ENCODE results near the gene RTN4.

RTN4 gene

GRCh38 chr2:54969295-54969939, 80.8 kb downstream of the RTN4 start:
- ChIA-PET CTCF (no interaction called here), POLR2A (interaction anchor here (1.5 kb wide), 1 partner anchor 9 kb away, joined by 3 read pairs; no protein-coding TSS in a partner anchor)
- DNase-seq (ENCODE audit: extremely low spot score): no peak
- TF ChIP-seq FOXM1 (IDR thresholded peaks at IDR 0.05; ENCODE audit: borderline replicate concordance) (no peak), L3MBTL2 (conservative IDR thresholded peaks at IDR 0.05) (no peak), ELF4 (IDR thresholded peaks at IDR 0.05) (no peak), HDGF (IDR thresholded peaks at IDR 0.05; ENCODE audit: borderline replicate concordance) (no peak), ARNT (IDR thresholded peaks at IDR 0.05) (no peak), CTBP1 (IDR thresholded peaks at IDR 0.05; ENCODE audit: borderline replicate concordance) (no peak), LEF1 (IDR thresholded peaks at IDR 0.05; ENCODE audit: borderline replicate concordance) (no peak), BHLHE40 (IDR thresholded peaks at IDR 0.05; ENCODE audit: borderline replicate concordance) (no peak), NFRKB (IDR thresholded peaks at IDR 0.05) (no peak), TARDBP (IDR thresholded peaks at IDR 0.05) (no peak), ZNF384 (IDR thresholded peaks at IDR 0.05) (no peak)

- TF ChIP-seq LEF1 (IDR thresholded peaks at IDR 0.05; ENCODE audit: borderline replicate concordance): no peak
- no peak for TF ChIP-seq TARDBP (IDR thresholded peaks at IDR 0.05)
- TF ChIP-seq NFRKB (IDR thresholded peaks at IDR 0.05): no peak
- TF ChIP-seq ZNF384 (IDR thresholded peaks at IDR 0.05): no peak
- TF ChIP-seq BHLHE40 (IDR thresholded peaks at IDR 0.05; ENCODE audit: borderline replicate concordance): no peak
- TF ChIP-seq ARNT (IDR thresholded peaks at IDR 0.05): no peak
- no peak for TF ChIP-seq ELF4 (IDR thresholded peaks at IDR 0.05)
- TF ChIP-seq SUZ12 (IDR thresholded peaks at IDR 0.05): no peak
- TF ChIP-seq FOXA1 (IDR thresholded peaks at IDR 0.05): no peak
- no peak for TF ChIP-seq HDGF (IDR thresholded peaks at IDR 0.05; ENCODE audit: borderline replicate concordance)
- TF ChIP-seq FOXM1 (IDR thresholded peaks at IDR 0.05; ENCODE audit: borderline replicate concordance): no peak
- no peak for TF ChIP-seq FOXK2 (IDR thresholded peaks at IDR 0.05)
- TF ChIP-seq L3MBTL2 (conservative IDR thresholded peaks at IDR 0.05): no peak
- no peak for TF ChIP-seq CTBP1 (IDR thresholded peaks at IDR 0.05; ENCODE audit: borderline replicate concordance)
- no peak for TF ChIP-seq SP1 (IDR thresholded peaks at IDR 0.05)
These were observed 81.6 kb downstream of the RTN4 start for GRCh38 chr2:54968561-54969218.

GRCh38 chr2:54967759-54968365, 82.4 kb downstream of the RTN4 start:
- CTCF ChIA-PET: no interaction called here

More at GRCh38 chr2:54968561-54969218, 81.6 kb downstream of the RTN4 start:
- POLR2A ChIA-PET: no interaction called here
- CTCF ChIA-PET: no interaction called here
- no peak for DNase-seq (ENCODE audit: extremely low spot score)

GRCh38 chr2:54967269-54967668, 83.0 kb downstream of the RTN4 start:
- no peak for DNase-seq (ENCODE audit: extremely low spot score)
- ChIA-PET CTCF (no interaction called here), POLR2A (no interaction called here)
- TF ChIP-seq TARDBP (IDR thresholded peaks at IDR 0.05) (no peak), ZNF384 (IDR thresholded peaks at IDR 0.05) (no peak), FOXA1 (IDR thresholded peaks at IDR 0.05) (no peak), L3MBTL2 (conservative IDR thresholded peaks at IDR 0.05) (no peak), FOXK2 (IDR thresholded peaks at IDR 0.05) (no peak), PKNOX1 (IDR thresholded peaks at IDR 0.05) (no peak), NFRKB (IDR thresholded peaks at IDR 0.05) (no peak), FOXM1 (IDR thresholded peaks at IDR 0.05; ENCODE audit: borderline replicate concordance) (no peak), SP1 (IDR thresholded peaks at IDR 0.05) (no peak), HDGF (IDR thresholded peaks at IDR 0.05; ENCODE audit: borderline replicate concordance) (no peak)

More at GRCh38 chr2:54967759-54968365, 82.4 kb downstream of the RTN4 start:
- TF ChIP-seq LEF1 (IDR thresholded peaks at IDR 0.05; ENCODE audit: borderline replicate concordance) (no peak), CTBP1 (IDR thresholded peaks at IDR 0.05; ENCODE audit: borderline replicate concordance) (no peak), FOXK2 (IDR thresholded peaks at IDR 0.05) (no peak), HDGF (IDR thresholded peaks at IDR 0.05; ENCODE audit: borderline replicate concordance) (no peak), ARNT (IDR thresholded peaks at IDR 0.05) (no peak), BHLHE40 (IDR thresholded peaks at IDR 0.05; ENCODE audit: borderline replicate concordance) (no peak), NFRKB (IDR thresholded peaks at IDR 0.05) (no peak), ELF4 (IDR thresholded peaks at IDR 0.05) (no peak), SUZ12 (IDR thresholded peaks at IDR 0.05) (no peak), PKNOX1 (IDR thresholded peaks at IDR 0.05) (no peak), FOXM1 (IDR thresholded peaks at IDR 0.05; ENCODE audit: borderline replicate concordance) (no peak), FOXA1 (IDR thresholded peaks at IDR 0.05) (no peak), SP1 (IDR thresholded peaks at IDR 0.05) (no peak), L3MBTL2 (conservative IDR thresholded peaks at IDR 0.05) (no peak), ZNF384 (IDR thresholded peaks at IDR 0.05) (no peak), TARDBP (IDR thresholded peaks at IDR 0.05) (no peak)
- POLR2A ChIA-PET: no interaction called here
- DNase-seq (ENCODE audit: extremely low spot score): no peak

GRCh38 chr2:54966837-54967236, 83.4 kb downstream of the RTN4 start:
- POLR2A ChIA-PET: no interaction called here
- no peak for DNase-seq (ENCODE audit: extremely low spot score)
- no peak for TF ChIP-seq SP1 (IDR thresholded peaks at IDR 0.05)
- no peak for TF ChIP-seq CTBP1 (IDR thresholded peaks at IDR 0.05; ENCODE audit: borderline replicate concordance)
- no peak for TF ChIP-seq ZNF384 (IDR thresholded peaks at IDR 0.05)
- TF ChIP-seq SUZ12 (IDR thresholded peaks at IDR 0.05): no peak
- no peak for TF ChIP-seq BHLHE40 (IDR thresholded peaks at IDR 0.05; ENCODE audit: borderline replicate concordance)
- no peak for TF ChIP-seq LEF1 (IDR thresholded peaks at IDR 0.05; ENCODE audit: borderline replicate concordance)
- no peak for TF ChIP-seq PKNOX1 (IDR thresholded peaks at IDR 0.05)
- CTCF ChIA-PET: no interaction called here

Data from HEK293T (cell line).